Gastroesophageal sphincter (tissue), 3 donors: ENCODE measurements around the gene C19orf12.

ENCODE experiments used
- EP300 ChIP-seq: sonication (generic); formaldehyde crosslinking; IDR thresholded peaks from one replicate; pipeline ENCODE4 v1.6.1; 2017; ENCODE audit warnings: antibody characterized with exemption, mild to moderate bottlenecking
- POLR2A ChIP-seq, 2 donors: fragments of 450-650 bp; IDR thresholded peaks; one replicate each; pipeline ENCODE4 v1.6.1; 2017; ENCODE audit warnings: antibody characterized with exemption in 2 of 2, mild to moderate bottlenecking in 2 of 2, moderate library complexity in 1 of 2
- POLR2AphosphoS5 ChIP-seq: sonication (generic); formaldehyde crosslinking; IDR thresholded peaks from one replicate; pipeline ENCODE4 v1.6.1; 2017; ENCODE audit warnings: antibody characterized with exemption
- TF ChIP-seq, protein P1 (sequence below), 4 experiments: fragments of 200-600 bp in 2 of 4; fragments of 450-650 bp in 2 of 4; sonication (generic) in 1 of 4; IDR thresholded peaks; one replicate each; pipeline ENCODE4 v1.5.1; 2017 to 2019; ENCODE audit warnings: antibody characterized with exemption in 4 of 4, mild to moderate bottlenecking in 2 of 4, moderate library complexity in 2 of 4

DNA sequence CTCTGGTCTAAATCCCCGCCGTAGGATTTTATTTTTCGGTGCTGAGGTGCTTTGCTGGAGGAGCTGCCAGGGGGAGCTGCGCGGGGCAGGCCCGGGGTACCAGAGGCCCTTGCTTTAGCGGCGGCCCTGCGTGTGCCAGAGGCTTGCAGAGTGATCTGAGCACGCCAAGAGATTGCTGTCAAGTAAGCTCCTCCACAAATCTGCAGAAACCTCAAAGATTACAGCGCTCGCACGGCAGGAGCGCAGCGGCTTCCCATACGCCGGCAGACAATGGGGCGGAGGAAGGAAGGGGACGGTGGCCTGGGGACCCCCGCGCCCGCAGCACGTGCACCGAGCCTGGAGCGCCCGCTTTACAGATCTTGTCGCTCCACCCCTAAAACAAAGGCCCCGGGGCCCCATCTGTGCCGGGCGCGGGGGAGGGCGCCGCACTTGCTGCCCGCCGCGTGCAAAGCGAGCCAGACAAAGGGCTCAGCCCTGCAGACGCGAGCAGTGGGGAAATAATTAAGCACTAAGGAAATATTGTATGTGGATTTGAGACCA lies 9.1 kb upstream of the C19orf12 start:
- TF ChIP-seq, protein P1, sequence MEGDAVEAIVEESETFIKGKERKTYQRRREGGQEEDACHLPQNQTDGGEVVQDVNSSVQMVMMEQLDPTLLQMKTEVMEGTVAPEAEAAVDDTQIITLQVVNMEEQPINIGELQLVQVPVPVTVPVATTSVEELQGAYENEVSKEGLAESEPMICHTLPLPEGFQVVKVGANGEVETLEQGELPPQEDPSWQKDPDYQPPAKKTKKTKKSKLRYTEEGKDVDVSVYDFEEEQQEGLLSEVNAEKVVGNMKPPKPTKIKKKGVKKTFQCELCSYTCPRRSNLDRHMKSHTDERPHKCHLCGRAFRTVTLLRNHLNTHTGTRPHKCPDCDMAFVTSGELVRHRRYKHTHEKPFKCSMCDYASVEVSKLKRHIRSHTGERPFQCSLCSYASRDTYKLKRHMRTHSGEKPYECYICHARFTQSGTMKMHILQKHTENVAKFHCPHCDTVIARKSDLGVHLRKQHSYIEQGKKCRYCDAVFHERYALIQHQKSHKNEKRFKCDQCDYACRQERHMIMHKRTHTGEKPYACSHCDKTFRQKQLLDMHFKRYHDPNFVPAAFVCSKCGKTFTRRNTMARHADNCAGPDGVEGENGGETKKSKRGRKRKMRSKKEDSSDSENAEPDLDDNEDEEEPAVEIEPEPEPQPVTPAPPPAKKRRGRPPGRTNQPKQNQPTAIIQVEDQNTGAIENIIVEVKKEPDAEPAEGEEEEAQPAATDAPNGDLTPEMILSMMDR (IDR thresholded peaks at IDR 0.05), result no peak
- TF ChIP-seq POLR2AphosphoS5 (no peak), POLR2A (IDR thresholded peaks at IDR 0.05) (no peak), EP300 (no peak)
